ENCODE results near the gene SND1.

Gene SND1

GRCh38 chr7:128030654-128031611 lies 378.9 kb downstream of the SND1 start, which contains the start of gene LRRC4:
Gene LRRC4 (minus strand): TSS chr7:128031437. CDS start chr7:128030640, 797 bp downstream.
- peak; percentile 58 for DNase-seq

- DNase-seq = peak; percentile 61
These were observed 380.1 kb downstream of the SND1 start for GRCh38 chr7:128031901-128032604.

- DNase-seq = no peak
These were observed 380.7 kb downstream of the SND1 start for GRCh38 chr7:128032605-128033235.

- no peak for DNase-seq
These were observed 381.3 kb downstream of the SND1 start for GRCh38 chr7:128033246-128033645.

- no peak for DNase-seq
These were observed 382.8 kb downstream of the SND1 start for GRCh38 chr7:128034825-128035224.

- DNase-seq = peak; percentile 31
These were observed 383.7 kb downstream of the SND1 start for GRCh38 chr7:128035712-128036111.

DNA sequence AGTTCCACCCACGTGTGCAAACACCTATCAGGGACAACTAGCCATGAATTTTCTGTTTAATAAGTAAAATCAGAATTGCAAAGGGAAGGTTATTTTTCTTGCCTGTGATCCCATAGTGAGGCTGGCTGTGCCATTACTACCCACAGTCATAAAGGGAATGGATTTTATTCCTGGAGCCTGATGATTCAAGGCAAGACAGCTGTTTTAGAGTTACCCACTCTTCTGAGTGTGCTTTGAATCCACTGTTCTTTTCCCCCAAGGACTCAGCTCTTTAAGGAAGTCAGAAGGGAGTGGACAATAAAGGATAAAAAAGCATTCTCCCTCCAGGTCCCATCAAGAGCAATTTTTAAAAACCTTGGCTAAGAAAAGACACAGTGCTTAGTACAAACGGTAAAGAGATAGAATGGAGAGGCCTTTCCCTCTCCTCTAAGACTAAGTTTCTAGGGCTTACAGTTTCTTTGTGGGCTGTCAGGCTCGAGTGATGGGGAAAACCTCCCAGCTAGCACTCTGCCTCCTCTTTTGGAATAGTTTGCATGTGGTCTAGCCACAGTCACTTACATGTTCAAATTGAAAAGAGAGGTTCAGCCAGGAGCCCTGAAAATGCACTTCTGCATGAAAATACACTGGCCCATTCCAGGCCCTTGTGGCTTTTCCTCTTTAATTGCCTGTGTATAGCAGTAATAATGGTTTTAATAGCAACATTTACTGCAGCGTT lies 384.4 kb downstream of the SND1 start:
- DNase-seq = no peak

GRCh38 chr7:128037081-128037480 lies 385.1 kb downstream of the SND1 start:
- DNase-seq = no peak

DNA sequence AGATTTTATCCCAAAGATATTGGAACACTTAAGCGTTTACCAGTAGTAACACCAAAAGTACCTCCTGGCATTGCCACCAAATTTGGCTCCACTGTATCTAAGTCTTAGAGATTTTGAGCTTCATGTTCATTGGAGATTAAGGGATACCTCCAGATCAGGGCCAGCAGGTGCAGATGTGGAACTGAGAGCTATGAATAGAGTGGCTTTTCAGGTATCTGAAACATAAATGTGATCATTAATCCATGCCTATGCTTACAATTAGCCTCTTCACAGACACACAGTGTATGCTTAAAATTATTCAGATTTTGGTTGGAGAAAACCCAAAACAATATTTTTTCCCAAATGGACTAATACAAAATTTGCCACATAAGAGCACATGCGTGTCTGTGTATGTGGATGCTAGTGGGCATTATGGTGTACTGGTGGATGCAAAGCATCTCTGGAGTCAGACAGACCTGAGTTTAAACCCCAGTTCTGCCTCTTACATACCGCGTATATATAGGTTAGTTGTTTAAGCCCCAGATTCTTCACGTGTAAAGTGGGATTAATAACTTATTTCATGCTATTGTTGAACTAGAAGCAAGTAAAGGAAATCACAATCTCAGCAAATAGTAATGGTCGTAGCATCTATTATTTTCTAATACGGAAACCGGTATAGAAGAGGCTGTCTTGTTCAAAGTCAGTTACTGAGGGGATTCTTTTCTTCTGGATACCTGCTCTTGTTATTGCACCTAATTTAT lies 386.1 kb downstream of the SND1 start:
- no peak for DNase-seq

DNA sequence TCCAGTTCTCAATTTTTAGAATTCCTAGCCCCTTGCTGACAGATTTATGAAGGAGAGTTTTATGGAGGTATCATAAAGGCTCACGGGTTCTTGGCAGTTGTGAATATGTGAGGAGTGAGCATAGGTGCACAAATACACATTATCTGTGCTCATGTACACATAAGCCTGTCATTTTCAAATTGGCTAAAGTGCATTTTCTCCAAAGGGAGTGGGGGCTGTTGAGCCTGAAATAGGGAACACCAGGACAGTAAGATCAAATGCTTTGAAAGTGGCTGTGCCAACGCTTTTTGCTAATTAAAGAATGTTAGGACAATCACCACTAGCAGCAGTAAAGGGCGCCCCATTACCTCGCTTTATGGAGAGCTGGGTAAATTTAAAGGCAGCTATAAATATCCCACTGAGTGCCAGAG lies 387.6 kb downstream of the SND1 start:
- no peak for DNase-seq

- DNase-seq = no peak
These were observed 388.2 kb downstream of the SND1 start for GRCh38 chr7:128040205-128040604.

GRCh38 chr7:128041203-128041602 lies 389.2 kb downstream of the SND1 start:
- no peak for DNase-seq

DNA sequence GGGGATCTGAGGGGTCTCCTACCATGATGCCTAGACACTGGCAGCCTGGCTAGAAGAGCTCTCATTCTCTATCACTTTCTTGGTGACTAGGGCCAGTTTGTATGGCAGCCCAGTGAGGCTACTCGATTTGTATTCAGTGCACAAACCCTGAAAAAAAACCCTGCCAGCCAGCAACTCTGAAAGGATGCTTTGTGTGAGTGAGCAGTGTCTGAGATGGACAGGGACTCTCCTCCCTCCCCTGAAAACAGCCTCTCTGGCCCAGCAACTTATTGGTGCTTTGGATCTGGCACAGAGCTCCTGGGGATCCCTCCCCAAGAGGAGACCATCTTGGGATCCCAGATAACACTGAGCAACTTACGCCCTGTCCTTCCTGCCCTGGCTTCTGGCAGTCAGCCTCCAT lies 390.0 kb downstream of the SND1 start:
- DNase-seq = no peak

GRCh38 chr7:128044064-128044463 lies 392.1 kb downstream of the SND1 start:
- no peak for DNase-seq

- no peak for DNase-seq
These were observed 393.2 kb downstream of the SND1 start for GRCh38 chr7:128045158-128045557.

GRCh38 chr7:128045766-128046165 lies 393.8 kb downstream of the SND1 start:
- DNase-seq = no peak

GRCh38 chr7:128052404-128052803 lies 400.4 kb downstream of the SND1 start:
- no peak for DNase-seq

GRCh38 chr7:128053023-128053422 lies 401.0 kb downstream of the SND1 start:
- peak; percentile 23 for DNase-seq

GRCh38 chr7:128053991-128054390 lies 402.0 kb downstream of the SND1 start:
- no peak for DNase-seq

DNA sequence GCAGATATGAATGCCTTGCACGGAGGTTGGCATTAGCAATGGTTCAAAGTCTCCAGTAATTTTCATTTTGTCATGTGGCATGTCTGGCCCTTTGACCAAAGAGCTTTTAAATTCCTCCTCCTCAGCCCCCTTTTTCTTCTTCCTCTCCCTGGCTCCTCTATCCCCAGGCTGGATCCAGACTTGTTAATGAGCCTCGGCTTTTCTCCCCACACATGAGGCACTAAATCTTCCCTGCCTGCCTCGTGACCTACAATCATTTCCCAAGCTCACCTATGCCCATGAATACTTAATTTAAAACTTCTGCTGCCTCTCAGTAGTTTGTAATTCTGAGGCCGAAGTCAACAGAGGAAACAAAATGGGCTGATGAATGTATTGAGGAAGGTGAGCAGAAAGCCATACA lies 402.5 kb downstream of the SND1 start:
- no peak for DNase-seq

DNA sequence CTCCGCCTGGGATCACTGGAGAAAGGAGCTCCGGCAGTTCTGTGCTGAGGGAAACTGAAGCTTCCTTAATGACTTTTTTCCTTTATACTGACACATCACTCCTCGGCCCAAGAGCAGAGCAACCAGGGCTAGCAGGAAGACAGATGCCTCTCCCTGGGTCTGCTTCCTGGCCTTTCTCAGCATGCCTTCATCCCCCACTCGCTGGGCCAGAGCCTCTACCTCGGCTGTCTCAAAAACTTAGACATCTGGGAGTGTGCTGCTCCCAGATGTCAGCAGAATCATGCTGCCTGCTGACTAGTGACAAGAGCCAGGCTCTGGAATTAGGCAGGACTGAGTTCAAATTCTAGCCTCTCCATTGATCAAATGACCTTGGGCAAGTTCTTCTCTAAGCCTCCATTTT lies 403.6 kb downstream of the SND1 start:
- no peak for DNase-seq

DNA sequence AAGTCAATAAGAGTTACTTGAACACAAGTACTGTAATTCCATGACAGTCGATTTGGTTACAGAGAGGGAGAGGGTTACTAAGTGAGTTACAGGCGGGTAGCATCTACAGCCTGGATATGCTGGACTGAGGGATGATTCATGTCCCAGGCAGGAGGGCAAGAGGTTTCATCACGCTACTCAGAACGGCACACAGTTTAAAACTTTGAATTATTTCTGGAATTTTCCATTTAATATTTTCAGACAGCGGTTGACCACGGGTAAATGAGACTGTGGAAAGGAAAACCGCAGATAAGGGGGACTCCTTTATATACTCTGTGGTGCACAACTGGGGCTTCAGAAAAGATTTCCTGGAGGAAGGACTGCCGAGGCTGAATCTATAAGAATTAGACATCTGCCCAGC lies 404.9 kb downstream of the SND1 start:
- DNase-seq = no peak
